Endothelial cell of umbilical vein (primary cell): Measurements from ENCODE around the gene RANBP3L.

Source experiments
- POLR2A ChIP-seq: IDR thresholded peaks from 2 replicates; pipeline ENCODE4 v1.6.1; 2012; ENCODE audit warnings: low read depth, mild to moderate bottlenecking, control low read depth, low read length
- POLR2AphosphoS5 ChIP-seq: IDR thresholded peaks from 2 replicates; pipeline ENCODE4 v1.6.1; 2012; ENCODE audit warnings: low read depth, mild to moderate bottlenecking, control low read depth, low read length, moderate library complexity; ENCODE audit not compliant: insufficient read depth
- TF ChIP-seq, protein P1 (sequence below), 2 donors: IDR thresholded peaks; 1 replicate in 1 of 2; 2 replicates in 1 of 2; pipeline ENCODE4 v1.5.1; 2011; ENCODE audit warnings: low read length in 2 of 2, mild to moderate bottlenecking in 2 of 2, moderate library complexity in 2 of 2, control low read depth in 1 of 2, inconsistent platforms in 1 of 2, low read depth in 1 of 2; ENCODE audit not compliant: insufficient read depth in 1 of 2; ENCODE audit errors: extremely low read depth in 1 of 2
- TF ChIP-seq, protein P2 (sequence below): IDR thresholded peaks from 2 replicates; pipeline ENCODE4 v1.6.1; 2011; ENCODE audit not compliant: insufficient read depth, insufficient read length

DNA sequence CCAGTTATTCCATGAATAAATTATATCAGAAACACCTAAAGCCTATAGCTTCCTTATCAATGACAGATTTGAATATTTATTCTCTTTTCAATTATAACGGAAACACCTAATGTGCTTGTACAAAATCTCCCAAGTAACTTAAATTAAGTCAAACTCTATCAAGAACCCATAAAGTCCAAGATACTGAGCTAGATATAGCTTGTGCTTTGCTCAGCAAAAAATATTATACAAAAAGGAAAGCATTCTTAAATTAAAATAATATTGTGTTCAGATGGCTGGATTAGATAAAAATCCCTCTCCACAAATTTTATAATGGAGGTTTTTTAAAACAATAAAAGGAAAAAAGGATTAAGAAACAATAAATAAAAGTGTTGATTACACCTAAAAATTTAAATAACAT is 83.7 kb downstream of the RANBP3L start:
- TF ChIP-seq, protein P1, sequence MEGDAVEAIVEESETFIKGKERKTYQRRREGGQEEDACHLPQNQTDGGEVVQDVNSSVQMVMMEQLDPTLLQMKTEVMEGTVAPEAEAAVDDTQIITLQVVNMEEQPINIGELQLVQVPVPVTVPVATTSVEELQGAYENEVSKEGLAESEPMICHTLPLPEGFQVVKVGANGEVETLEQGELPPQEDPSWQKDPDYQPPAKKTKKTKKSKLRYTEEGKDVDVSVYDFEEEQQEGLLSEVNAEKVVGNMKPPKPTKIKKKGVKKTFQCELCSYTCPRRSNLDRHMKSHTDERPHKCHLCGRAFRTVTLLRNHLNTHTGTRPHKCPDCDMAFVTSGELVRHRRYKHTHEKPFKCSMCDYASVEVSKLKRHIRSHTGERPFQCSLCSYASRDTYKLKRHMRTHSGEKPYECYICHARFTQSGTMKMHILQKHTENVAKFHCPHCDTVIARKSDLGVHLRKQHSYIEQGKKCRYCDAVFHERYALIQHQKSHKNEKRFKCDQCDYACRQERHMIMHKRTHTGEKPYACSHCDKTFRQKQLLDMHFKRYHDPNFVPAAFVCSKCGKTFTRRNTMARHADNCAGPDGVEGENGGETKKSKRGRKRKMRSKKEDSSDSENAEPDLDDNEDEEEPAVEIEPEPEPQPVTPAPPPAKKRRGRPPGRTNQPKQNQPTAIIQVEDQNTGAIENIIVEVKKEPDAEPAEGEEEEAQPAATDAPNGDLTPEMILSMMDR (IDR thresholded peaks at IDR 0.05; ENCODE audit: extremely low read depth in 1 of 2, insufficient read depth in 1 of 2, low read depth in 1 of 2, low read length in 2 of 2): no peak
- TF ChIP-seq POLR2AphosphoS5: no peak
- TF ChIP-seq, protein P2, sequence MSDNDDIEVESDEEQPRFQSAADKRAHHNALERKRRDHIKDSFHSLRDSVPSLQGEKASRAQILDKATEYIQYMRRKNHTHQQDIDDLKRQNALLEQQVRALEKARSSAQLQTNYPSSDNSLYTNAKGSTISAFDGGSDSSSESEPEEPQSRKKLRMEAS: no peak
- no peak for TF ChIP-seq POLR2A
